Middle frontal gyrus (tissue), 1 donor: Measurements from ENCODE around the gene FAM43A.

Experiments used
- DNase-seq: peaks from one replicate; pipeline ENCODE4 v3.0.0-alpha.2; 2015; ENCODE audit warnings: low spot score; ENCODE audit errors: extremely low spot score

The FAM43A gene

GRCh38 chr3:194705761-194706160 is 20.1 kb downstream of the FAM43A start:
- DNase-seq, result no peak

GRCh38 chr3:194707147-194707540 is 21.5 kb downstream of the FAM43A start:
- DNase-seq, result no peak

- no peak for DNase-seq
Observed at GRCh38 chr3:194711286-194711685, 25.6 kb downstream of the FAM43A start.

- DNase-seq, result no peak
Observed at GRCh38 chr3:194711913-194712312, 26.2 kb downstream of the FAM43A start.

- no peak for DNase-seq
Observed at GRCh38 chr3:194713299-194714136, 27.8 kb downstream of the FAM43A start.

- DNase-seq, result no peak
Observed at GRCh38 chr3:194714137-194714455, 28.4 kb downstream of the FAM43A start.

- DNase-seq, result no peak
Observed at GRCh38 chr3:194714564-194714963, 28.9 kb downstream of the FAM43A start.

- DNase-seq, result no peak
Observed at GRCh38 chr3:194715022-194715800, 29.5 kb downstream of the FAM43A start.

GRCh38 chr3:194718079-194718478 is 32.4 kb downstream of the FAM43A start:
- DNase-seq, result no peak

GRCh38 chr3:194720048-194720447 is 34.4 kb downstream of the FAM43A start:
- DNase-seq, result no peak

GRCh38 chr3:194723846-194724618 is 38.3 kb downstream of the FAM43A start:
- DNase-seq, result no peak

- DNase-seq, result no peak
Observed at GRCh38 chr3:194725346-194725745, 39.7 kb downstream of the FAM43A start.

- no peak for DNase-seq
Observed at GRCh38 chr3:194727435-194728128, 41.9 kb downstream of the FAM43A start.

GRCh38 chr3:194728986-194729385 is 43.3 kb downstream of the FAM43A start:
- no peak for DNase-seq

- DNase-seq, result no peak
Observed at GRCh38 chr3:194730365-194730764, 44.7 kb downstream of the FAM43A start.

GRCh38 chr3:194731506-194732073 is 45.9 kb downstream of the FAM43A start:
- DNase-seq, result no peak

- no peak for DNase-seq
Observed at GRCh38 chr3:194732617-194733016, 46.9 kb downstream of the FAM43A start.

GRCh38 chr3:194736277-194736895 is 50.7 kb downstream of the FAM43A start:
- DNase-seq, result no peak

GRCh38 chr3:194736896-194737600 is 51.4 kb downstream of the FAM43A start:
- DNase-seq, result no peak
